ENCODE results near the gene GLIS2.

GLIS2 gene

GRCh38 chr16:4295581-4295980 lies 20.3 kb upstream of the GLIS2 start:
- no peak for DNase-seq (ENCODE audit: low read depth, low spot score)

GRCh38 chr16:4297480-4297879 lies 18.4 kb upstream of the GLIS2 start:
- no peak for DNase-seq (ENCODE audit: low read depth, low spot score)
- no peak overlapping the region for H3K27ac ChIP-seq

More at GRCh38 chr16:4295581-4295980, 20.3 kb upstream of the GLIS2 start:
- no peak overlapping the region for H3K27ac ChIP-seq

GRCh38 chr16:4298761-4299522 lies 16.9 kb upstream of the GLIS2 start:
- no peak for DNase-seq (ENCODE audit: low read depth, low spot score)
- peak overlapping the region; percentile 91 for H3K27ac ChIP-seq

- H3K27ac ChIP-seq = no peak overlapping the region
- no peak for DNase-seq (ENCODE audit: low read depth, low spot score)
These were observed 14.7 kb upstream of the GLIS2 start for GRCh38 chr16:4301177-4301576.

GRCh38 chr16:4301968-4302367 lies 13.9 kb upstream of the GLIS2 start:
- DNase-seq (ENCODE audit: low read depth, low spot score) = no peak
- H3K27ac ChIP-seq = no peak overlapping the region

- no peak overlapping the region for H3K27ac ChIP-seq
- DNase-seq (ENCODE audit: low read depth, low spot score) = no peak
These were observed 11.9 kb upstream of the GLIS2 start for GRCh38 chr16:4303973-4304372.

- no peak for DNase-seq (ENCODE audit: low read depth, low spot score)
- H3K27ac ChIP-seq = peak overlapping the region; percentile 72
These were observed 9.2 kb upstream of the GLIS2 start for GRCh38 chr16:4306470-4307214.

GRCh38 chr16:4307215-4308037 lies 8.4 kb upstream of the GLIS2 start:
- DNase-seq (ENCODE audit: low read depth, low spot score) = peak; percentile 41
- H3K27ac ChIP-seq = peak overlapping the region; percentile 72

- no peak for DNase-seq (ENCODE audit: low read depth, low spot score)
- no peak overlapping the region for H3K27ac ChIP-seq
These were observed 6.6 kb upstream of the GLIS2 start for GRCh38 chr16:4309102-4309832.

GRCh38 chr16:4309833-4310266 lies 6.0 kb upstream of the GLIS2 start:
- no peak overlapping the region for H3K27ac ChIP-seq

GRCh38 chr16:4313563-4314531 lies 2.0 kb upstream of the GLIS2 start:
- no peak overlapping the region for H3K27ac ChIP-seq
- DNase-seq (ENCODE audit: low read depth, low spot score) = no peak

More at GRCh38 chr16:4309833-4310266, 6.0 kb upstream of the GLIS2 start:
- DNase-seq (ENCODE audit: low read depth, low spot score) = no peak

GRCh38 chr16:4314532-4315185 lies 1.2 kb upstream of the GLIS2 start:
- peak overlapping the region; percentile 45 for H3K27ac ChIP-seq
- no peak for DNase-seq (ENCODE audit: low read depth, low spot score)

- DNase-seq (ENCODE audit: low read depth, low spot score) = no peak
- peak overlapping the region; percentile 45 for H3K27ac ChIP-seq
These were observed 419 bp downstream of the GLIS2 start for GRCh38 chr16:4316108-4316863.

GRCh38 chr16:4316864-4317531 lies 1.1 kb downstream of the GLIS2 start:
- no peak for DNase-seq (ENCODE audit: low read depth, low spot score)
- peak overlapping the region; percentile 45 for H3K27ac ChIP-seq

- H3K27ac ChIP-seq = peak overlapping the region; percentile 45
- DNase-seq (ENCODE audit: low read depth, low spot score) = no peak
These were observed 1.9 kb downstream of the GLIS2 start for GRCh38 chr16:4317532-4318450.

GRCh38 chr16:4318451-4318910 lies 2.6 kb downstream of the GLIS2 start:
- no peak overlapping the region for H3K27ac ChIP-seq
- no peak for DNase-seq (ENCODE audit: low read depth, low spot score)
